ENCODE data around the gene RGS8. TPM values are rescaled to one million over a fixed set of nuclear protein-coding genes. Genes with fewer than 3 reads are reported as not detected.

RGS8 gene
- total RNA-seq, 4 donors from 2014 or later, result not detected

DNA sequence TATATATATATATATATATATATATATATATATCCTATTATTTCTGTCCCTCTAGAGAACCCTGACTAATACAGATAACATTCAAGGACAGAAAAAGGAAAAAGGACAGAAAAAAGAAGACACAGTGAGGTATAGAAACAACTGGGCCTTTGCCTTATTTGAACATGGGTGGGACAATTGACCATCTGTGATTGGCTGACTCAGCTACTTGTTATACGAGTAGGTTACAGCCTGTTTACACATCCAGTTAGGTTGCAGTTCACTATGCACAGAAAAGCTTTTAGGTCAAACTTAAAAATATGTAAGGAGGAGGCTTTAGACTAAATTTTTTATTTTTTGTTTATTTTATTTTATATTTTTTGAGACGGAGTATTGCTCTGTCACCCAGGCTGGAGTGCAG, 39.8 kb upstream of the RGS8 start:
- no peak for DNase-seq (ENCODE audit: low spot score in 2 of 2)
- Histone ChIP-seq H3K36me3 (no peaks in the 10 kb centered on the region), H3K27me3 (no peaks in the 10 kb centered on the region), H3K4me1 (no peaks in the 10 kb centered on the region), H3K27ac (no peak overlapping the region), H3K9me3 (no peaks in the 10 kb centered on the region), H3K4me3 (no peak overlapping the region)
- TF ChIP-seq EP300 (IDR thresholded peaks at IDR 0.05), result no peak
- TF ChIP-seq, protein P1, sequence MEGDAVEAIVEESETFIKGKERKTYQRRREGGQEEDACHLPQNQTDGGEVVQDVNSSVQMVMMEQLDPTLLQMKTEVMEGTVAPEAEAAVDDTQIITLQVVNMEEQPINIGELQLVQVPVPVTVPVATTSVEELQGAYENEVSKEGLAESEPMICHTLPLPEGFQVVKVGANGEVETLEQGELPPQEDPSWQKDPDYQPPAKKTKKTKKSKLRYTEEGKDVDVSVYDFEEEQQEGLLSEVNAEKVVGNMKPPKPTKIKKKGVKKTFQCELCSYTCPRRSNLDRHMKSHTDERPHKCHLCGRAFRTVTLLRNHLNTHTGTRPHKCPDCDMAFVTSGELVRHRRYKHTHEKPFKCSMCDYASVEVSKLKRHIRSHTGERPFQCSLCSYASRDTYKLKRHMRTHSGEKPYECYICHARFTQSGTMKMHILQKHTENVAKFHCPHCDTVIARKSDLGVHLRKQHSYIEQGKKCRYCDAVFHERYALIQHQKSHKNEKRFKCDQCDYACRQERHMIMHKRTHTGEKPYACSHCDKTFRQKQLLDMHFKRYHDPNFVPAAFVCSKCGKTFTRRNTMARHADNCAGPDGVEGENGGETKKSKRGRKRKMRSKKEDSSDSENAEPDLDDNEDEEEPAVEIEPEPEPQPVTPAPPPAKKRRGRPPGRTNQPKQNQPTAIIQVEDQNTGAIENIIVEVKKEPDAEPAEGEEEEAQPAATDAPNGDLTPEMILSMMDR (IDR thresholded peaks at IDR 0.05), result no peak
- TF ChIP-seq POLR2AphosphoS5 (IDR thresholded peaks at IDR 0.05), result no peak
- WGBS, result 77% methylated on average over 2 of the region's 2 CpGs

DNA sequence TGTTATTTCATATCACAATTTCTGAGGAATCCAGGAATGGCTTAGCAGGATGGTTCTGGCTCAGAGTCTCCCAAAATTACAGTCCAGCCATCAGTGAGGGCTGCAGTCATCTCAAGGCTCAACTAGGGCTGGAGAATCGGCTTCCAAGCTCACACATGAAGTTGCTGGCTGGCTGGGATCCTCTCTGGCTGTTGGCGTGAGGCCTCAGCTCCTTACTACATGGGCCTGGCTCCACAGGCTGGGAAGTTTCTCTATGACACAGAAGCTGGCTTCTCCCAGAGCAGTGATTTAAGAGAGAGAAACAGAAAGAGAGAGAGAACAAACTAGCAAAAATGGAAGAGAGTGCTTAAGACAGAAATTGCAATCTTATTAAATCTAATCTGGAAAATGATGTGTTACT, 38.8 kb upstream of the RGS8 start:
- Histone ChIP-seq H3K4me1 (no peaks in the 10 kb centered on the region), H3K36me3 (no peaks in the 10 kb centered on the region), H3K4me3 (no peak overlapping the region), H3K9me3 (no peaks in the 10 kb centered on the region), H3K27ac (no peak overlapping the region), H3K27me3 (no peaks in the 10 kb centered on the region)
- 67% methylated on average over 2 of the region's 2 CpGs for WGBS
- no peak for DNase-seq (ENCODE audit: low spot score in 2 of 2)
- TF ChIP-seq, protein P1 (IDR thresholded peaks at IDR 0.05), result no peak
- no peak for TF ChIP-seq POLR2AphosphoS5 (IDR thresholded peaks at IDR 0.05)
- TF ChIP-seq EP300 (IDR thresholded peaks at IDR 0.05), result no peak
- no peak for TF ChIP-seq POLR2A (IDR thresholded peaks at IDR 0.05)

DNA sequence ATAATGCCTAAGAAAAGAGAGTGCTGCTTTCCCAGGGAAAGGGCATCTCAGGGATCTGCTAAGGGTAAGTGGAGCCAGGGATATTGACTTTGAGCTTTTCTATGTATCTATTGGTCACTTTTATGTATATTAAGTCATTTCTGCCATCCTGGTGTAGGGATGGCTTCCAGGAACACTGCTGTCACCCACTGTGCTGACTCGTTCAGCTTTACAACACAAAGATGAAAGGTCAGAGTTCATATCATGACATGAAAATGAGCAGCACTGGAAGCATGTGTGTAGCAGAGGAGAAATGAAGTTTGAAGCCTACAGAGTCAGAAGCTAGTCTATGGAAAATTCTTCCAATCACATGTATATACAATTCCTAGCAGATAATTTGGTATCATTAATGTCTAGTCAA, 37.1 kb upstream of the RGS8 start:
- TF ChIP-seq POLR2A (IDR thresholded peaks at IDR 0.05), result no peak
- no peak for TF ChIP-seq POLR2AphosphoS5 (IDR thresholded peaks at IDR 0.05)
- TF ChIP-seq, protein P1 (IDR thresholded peaks at IDR 0.05), result no peak
- no peak for TF ChIP-seq EP300 (IDR thresholded peaks at IDR 0.05)
- DNase-seq (ENCODE audit: low spot score in 2 of 2), result no peak
- WGBS, result 68% methylated on average over 1 of the region's 1 CpG
- Histone ChIP-seq H3K4me1 (no peaks in the 10 kb centered on the region), H3K36me3 (no peaks in the 10 kb centered on the region), H3K27me3 (no peaks in the 10 kb centered on the region), H3K27ac (no peak overlapping the region), H3K4me3 (no peak overlapping the region), H3K9me3 (no peaks in the 10 kb centered on the region)

DNA sequence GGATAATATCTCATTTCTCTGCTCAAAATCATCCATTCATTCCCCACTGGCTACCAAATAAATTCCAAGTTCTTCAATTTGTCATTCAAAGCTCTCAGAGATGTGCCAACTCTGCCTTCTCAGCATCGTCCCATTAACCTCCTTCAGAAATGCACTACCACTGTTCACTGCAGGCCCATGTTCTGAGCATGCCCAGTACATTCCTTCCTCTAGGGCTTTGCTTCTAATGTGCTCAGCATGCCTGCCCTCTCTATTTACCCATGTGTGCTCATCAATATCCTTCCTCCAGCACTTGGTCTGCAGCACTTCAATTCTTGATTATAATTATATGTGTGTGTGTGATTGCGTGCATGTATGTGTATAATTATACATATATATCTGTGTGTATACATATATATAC, 36.1 kb upstream of the RGS8 start:
- no peaks in the 10 kb centered on the region for H3K36me3 ChIP-seq
- WGBS, result 75% methylated on average over 2 of the region's 2 CpGs
- H3K27me3 ChIP-seq, result no peaks in the 10 kb centered on the region
- TF ChIP-seq, protein P1 (IDR thresholded peaks at IDR 0.05), result peak in 1 of 2 donors; percentile 17
- TF ChIP-seq POLR2AphosphoS5 (IDR thresholded peaks at IDR 0.05), result no peak
- H3K27ac ChIP-seq, result no peak overlapping the region
- no peaks in the 10 kb centered on the region for H3K4me1 ChIP-seq
- H3K4me3 ChIP-seq, result no peak overlapping the region
- H3K9me3 ChIP-seq, result no peaks in the 10 kb centered on the region
- no peak for DNase-seq (ENCODE audit: low spot score in 2 of 2)

DNA sequence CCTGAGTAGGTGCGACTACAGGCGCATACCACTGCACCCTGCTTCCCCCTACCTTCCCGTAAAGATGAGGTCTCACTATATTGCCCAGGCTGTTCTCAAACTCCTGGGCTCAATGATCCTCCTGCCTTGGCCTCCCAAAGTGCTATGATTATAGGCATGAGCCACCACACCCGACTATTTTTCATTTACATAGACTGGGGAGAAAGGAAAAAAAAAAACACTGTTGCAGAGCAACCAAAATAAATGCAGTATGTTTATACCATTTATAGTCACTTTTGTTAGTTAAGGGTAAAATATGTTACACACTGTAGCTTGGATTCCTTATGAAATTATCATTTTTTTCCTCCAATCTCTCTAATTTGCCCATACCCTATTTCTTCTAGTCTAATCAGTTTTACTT, 35.2 kb upstream of the RGS8 start:
- 92% methylated on average over 4 of the region's 4 CpGs for WGBS
- H3K4me3 ChIP-seq, result no peak overlapping the region

DNA sequence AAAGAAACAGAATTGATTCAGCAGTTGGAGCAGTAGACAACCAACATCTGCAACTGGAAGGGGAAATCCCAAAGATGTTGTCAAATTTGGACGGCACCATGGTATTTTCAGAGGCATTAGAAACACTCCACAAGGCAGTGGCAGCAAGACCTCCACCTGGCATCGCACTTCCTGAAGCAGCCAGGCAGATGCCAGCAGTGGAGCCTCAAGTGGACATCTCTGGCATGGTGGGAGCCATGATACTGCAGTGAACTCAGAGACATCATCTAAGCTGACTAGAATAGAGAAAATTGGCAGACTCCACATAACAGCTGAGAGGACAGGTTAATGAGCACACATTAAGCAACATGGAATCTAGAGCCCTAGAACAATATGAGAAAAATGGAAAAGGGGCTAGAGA, 33.9 kb upstream of the RGS8 start:
- no peaks in the 10 kb centered on the region for H3K4me1 ChIP-seq
- H3K36me3 ChIP-seq, result no peaks in the 10 kb centered on the region
- no peak overlapping the region for H3K27ac ChIP-seq
- no peaks in the 10 kb centered on the region for H3K27me3 ChIP-seq
- H3K4me3 ChIP-seq, result no peak overlapping the region
- H3K9me3 ChIP-seq, result no peaks in the 10 kb centered on the region
- TF ChIP-seq POLR2A (IDR thresholded peaks at IDR 0.05) (no peak), EP300 (IDR thresholded peaks at IDR 0.05) (no peak), POLR2AphosphoS5 (IDR thresholded peaks at IDR 0.05) (no peak)
- TF ChIP-seq, protein P1 (IDR thresholded peaks at IDR 0.05), result no peak
- WGBS, result 69% methylated on average over 2 of the region's 2 CpGs
- DNase-seq (ENCODE audit: low spot score in 2 of 2), result no peak

More for the DNA sequence above, 35.2 kb upstream of the RGS8 start:
- no peak for DNase-seq (ENCODE audit: low spot score in 2 of 2)
- H3K27ac ChIP-seq, result no peak overlapping the region
- H3K36me3 ChIP-seq, result no peaks in the 10 kb centered on the region
- no peak for TF ChIP-seq EP300 (IDR thresholded peaks at IDR 0.05)
- no peaks in the 10 kb centered on the region for H3K4me1 ChIP-seq
- no peaks in the 10 kb centered on the region for H3K9me3 ChIP-seq
- H3K27me3 ChIP-seq, result no peaks in the 10 kb centered on the region
